Psoas muscle (tissue), 8 donors: ENCODE measurements around the gene DHCR24. TPM values are rescaled to one million over a fixed set of nuclear protein-coding genes. Genes with fewer than 3 reads are reported as not detected.

ENCODE experiments used
- ATAC-seq, 4 donors: fragments of 200-7000 bp; cut with Tn5 transposase; one replicate each; pipeline ENCODE4 v1.9.1; 2020; ENCODE audit warnings: moderate library complexity in 3 of 4, mild to moderate bottlenecking in 2 of 4
- DNase-seq, 2 donors: peaks; one replicate each; pipeline ENCODE4 v3.0.0-alpha.2; 2020
- H3K27ac ChIP-seq: fragments of 200-600 bp; one replicate; pipeline ENCODE4 v1.8.0; 2022
- H3K27me3 ChIP-seq, 3 donors: fragments of 200-600 bp in 1 of 3; one replicate each; pipeline versions ENCODE4 v1.6.1 to v1.8.0; 2013 to 2022; ENCODE audit warnings: low read length in 2 of 3, mild to moderate bottlenecking in 2 of 3, moderate library complexity in 1 of 3; ENCODE audit not compliant: insufficient read depth in 3 of 3
- H3K36me3 ChIP-seq, 2 donors: fragments of 200-600 bp in 1 of 2; one replicate each; pipeline versions ENCODE4 v1.6.1 to v1.8.0; 2013 to 2022; ENCODE audit warnings: low read depth in 1 of 2, mild to moderate bottlenecking in 1 of 2, moderate library complexity in 1 of 2; ENCODE audit not compliant: insufficient read depth in 1 of 2
- H3K4me1 ChIP-seq: fragments of 200-600 bp; one replicate; pipeline ENCODE4 v1.8.0; 2022
- H3K4me3 ChIP-seq: fragments of 200-600 bp; one replicate; pipeline ENCODE4 v1.8.0; 2022; ENCODE audit warnings: mild to moderate bottlenecking
- H3K9me3 ChIP-seq: fragments of 200-600 bp; one replicate; pipeline ENCODE4 v1.8.0; 2022
- CTCF ChIP-seq: fragments of 200-600 bp; IDR thresholded peaks from one replicate; pipeline ENCODE4 v1.8.0; 2022; ENCODE audit warnings: antibody characterized with exemption
- WGBS, 3 donors: extraction: QIAGEN DNeasy Blood & Tissue Kit; methylation state at CpG; one replicate each; pipeline versions ENCODE4 v1.1.6 to v1.1.7; 2013; 5-methylcytosine and 5-hydroxymethylcytosine counted together
- intact Hi-C, 2 donors: fragments of 100-400 bp; cut with DNase I; formaldehyde crosslinking; loops; one replicate each; pipeline versions ENCODE4 v1.11.0 to v1.14.2; 2022
- polyA plus RNA-seq, 3 donors: library from polyadenylated mRNA; stranded (reverse); fragments of 200-250 nt; gene quantifications; one replicate each; pipeline ENCODE4 v1.2.3, GENCODE V29; 2013
- total RNA-seq, 4 donors: library from RNA; stranded (reverse); fragmentation: NEBNext Ultra II Directional in 2 of 4; extraction: Animal tissue kit (Norgen Biotek cat#: 25700) in 2 of 4; gene quantifications; one replicate each; pipeline versions ENCODE4 v1.2.1 to v1.2.4, GENCODE V29; 2021 to 2023
- donor health status: healthy with polysubstance abuse.
- donor health status: DM: no; HTN: no; CAD: no; lungs with moderate emphysema.
- donor health status: Bipolar disorder and iron deficiency.
- donor health status: healthy.
- donor health status: DM: yes; HTN: yes; CAD: no.
- donor health status: DM: no; HTN: no; CAD: no.
- donor health status: DM: no; HTN: no; CAD: no.
- donor health status: DM: yes; HTN: yes; CAD: no.

DHCR24 gene
- total and polyA plus RNA-seq, 7 donors: 8.8 to 215 (median 117) TPM

GRCh38 chr1:54825696-54826095 is 61.3 kb downstream of the DHCR24 start:
- H3K9me3 ChIP-seq: peaks cover 29% of the 10 kb centered on the region
- no peaks in the 10 kb centered on the region for H3K4me1 ChIP-seq
- no peak overlapping the region for H3K4me3 ChIP-seq
- DNase-seq: no peak
- no peaks in the 10 kb centered on the region for H3K27me3 ChIP-seq
- ATAC-seq: no peak
- 92 to 93% (median 92%) methylated on average over 5 of the region's 5 CpGs for WGBS, 3 donors
- TF ChIP-seq CTCF: no peak
- intact Hi-C loops: no loop called here
- H3K27ac ChIP-seq: no peak overlapping the region
- no peaks in the 10 kb centered on the region for H3K36me3 ChIP-seq

- H3K9me3 ChIP-seq: peaks cover 27% of the 10 kb centered on the region
- no peak overlapping the region for H3K4me3 ChIP-seq
- intact Hi-C loops: no loop called here
- 88 to 89% (median 89%) methylated on average over 3 of the region's 3 CpGs for WGBS, 3 donors
- H3K36me3 ChIP-seq: no peaks in the 10 kb centered on the region
- H3K4me1 ChIP-seq: no peaks in the 10 kb centered on the region
- H3K27me3 ChIP-seq: no peaks in the 10 kb centered on the region
- H3K27ac ChIP-seq: no peak overlapping the region
- ATAC-seq (no peak), DNase-seq (no peak)
- TF ChIP-seq CTCF: no peak
Measured at GRCh38 chr1:54823670-54824069, 63.3 kb downstream of the DHCR24 start.

- Histone ChIP-seq H3K27ac (no peak overlapping the region), H3K36me3 (no peaks in the 10 kb centered on the region), H3K4me3 (no peak overlapping the region), H3K4me1 (no peaks in the 10 kb centered on the region), H3K9me3 (peaks cover 15% of the 10 kb centered on the region), H3K27me3 (no peaks in the 10 kb centered on the region)
- intact Hi-C loops: loop anchor here (10.0 kb wide), 2 partner anchors 315 to 695 kb away; no protein-coding TSS in a partner anchor
- DNase-seq (no peak), ATAC-seq (no peak)
- TF ChIP-seq CTCF: no peak
Measured at GRCh38 chr1:54819733-54820132, 67.3 kb downstream of the DHCR24 start.

- H3K27me3 ChIP-seq: no peaks in the 10 kb centered on the region
- H3K36me3 ChIP-seq: no peaks in the 10 kb centered on the region
- no peak overlapping the region for H3K4me3 ChIP-seq
- H3K4me1 ChIP-seq: no peaks in the 10 kb centered on the region
- no peak overlapping the region for H3K27ac ChIP-seq
- intact Hi-C loops: loop anchor here (10.0 kb wide), 2 partner anchors 314 to 694 kb away; no protein-coding TSS in a partner anchor
- ATAC-seq (no peak), DNase-seq (no peak)
- 92 to 93% (median 93%) methylated on average over 4 of the region's 4 CpGs for WGBS, 3 donors
- TF ChIP-seq CTCF: no peak
- H3K9me3 ChIP-seq: peaks cover 12% of the 10 kb centered on the region
Measured at GRCh38 chr1:54819195-54819536, 67.8 kb downstream of the DHCR24 start.

- no peaks in the 10 kb centered on the region for H3K4me1 ChIP-seq
- no peak overlapping the region for H3K27ac ChIP-seq
- no peak for TF ChIP-seq CTCF
- intact Hi-C loops: loop anchor here (10.0 kb wide), 2 partner anchors 314 to 694 kb away; no protein-coding TSS in a partner anchor
- peaks cover 7% of the 10 kb centered on the region for H3K9me3 ChIP-seq
- WGBS, 3 donors: 62 to 64% (median 64%) methylated on average over 5 of the region's 5 CpGs
- H3K4me3 ChIP-seq: no peak overlapping the region
- no peaks in the 10 kb centered on the region for H3K36me3 ChIP-seq
- H3K27me3 ChIP-seq: no peaks in the 10 kb centered on the region
- DNase-seq (no peak), ATAC-seq (no peak)
Measured at GRCh38 chr1:54818461-54819194, 68.4 kb downstream of the DHCR24 start.
